ENCODE measurements around the gene SPEF1. TPM values are rescaled to one million over a fixed set of nuclear protein-coding genes. Genes with fewer than 3 reads are reported as not detected.

SPEF1 gene
- total RNA-seq, 2 donors from 2014 or later, result 0.14 TPM; not detected in 1

Other genes with a start within 250 kb of the SPEF1 start
- not detected for gene GFRA4, start 118.0 kb downstream of the SPEF1 start, total RNA-seq
- 10 to 100 TPM in 1 of 2 donors, 1 to 10 TPM in 1; 6.4 to 20.7 TPM for gene ADAM33, start 99.4 kb downstream of the SPEF1 start, total RNA-seq
- gene SIGLEC1, start 68.8 kb downstream of the SPEF1 start, total RNA-seq, result 10 to 100 TPM in 1 of 2 donors, 1 to 10 TPM in 1; 3.1 to 10.4 TPM
- gene HSPA12B, start 48.8 kb downstream of the SPEF1 start, total RNA-seq, result 1 to 10 TPM; 2.3 to 2.5 TPM
- 10 to 100 TPM; 13.3 to 19.8 TPM for gene ADISSP, start 13.7 kb downstream of the SPEF1 start, total RNA-seq
- 10 to 100 TPM; 80.5 to 82.2 TPM for gene CENPB, start 5.3 kb upstream of the SPEF1 start, total RNA-seq
- 10 to 100 TPM; 19.5 to 33.5 TPM for gene CDC25B, start 14.9 kb upstream of the SPEF1 start, total RNA-seq
- 10 to 100 TPM; 14.2 to 19.3 TPM for gene AP5S1, start 39.1 kb upstream of the SPEF1 start, total RNA-seq
- gene MAVS, start 65.4 kb upstream of the SPEF1 start, total RNA-seq, result 10 to 100 TPM; 72.1 to 74.0 TPM
- 10 to 100 TPM; 26.9 to 28.8 TPM for gene PANK2, start 107.9 kb upstream of the SPEF1 start, total RNA-seq
- gene RNF24, start 234.1 kb upstream of the SPEF1 start, total RNA-seq, result 1 to 10 TPM; 2.9 to 5.6 TPM

All from left colon (tissue), 2 donors.